Colonic mucosa (tissue), 4 donors: Measurements from ENCODE around the gene LRP1B. TPM values are rescaled to one million over a fixed set of nuclear protein-coding genes. Genes with fewer than 3 reads are reported as not detected.

Experiments used
- DNase-seq: peaks from one replicate; pipeline ENCODE4 v3.0.0-alpha.2; 2020
- H3K27ac ChIP-seq: fragments of 200-600 bp; one replicate; pipeline ENCODE4 v1.8.0; 2021
- H3K27me3 ChIP-seq: fragments of 200-600 bp; one replicate; pipeline ENCODE4 v1.8.0; 2021
- H3K36me3 ChIP-seq: fragments of 200-600 bp; one replicate; pipeline ENCODE4 v1.8.0; 2021
- H3K4me1 ChIP-seq: fragments of 200-600 bp; one replicate; pipeline ENCODE4 v1.8.0; 2021; ENCODE audit warnings: mild to moderate bottlenecking
- H3K4me3 ChIP-seq: fragments of 200-600 bp; one replicate; pipeline ENCODE4 v1.8.0; 2021
- H3K9ac ChIP-seq, 2 donors: one replicate each; pipeline ENCODE4 v1.7.0; 2013; ENCODE audit warnings: control low read depth in 2 of 2, low read depth in 2 of 2, low read length in 2 of 2
- H3K9me3 ChIP-seq: fragments of 200-600 bp; one replicate; pipeline ENCODE4 v1.8.0; 2021
- intact Hi-C: fragments of 100-400 bp; cut with DNase I; formaldehyde crosslinking; loops from one replicate; pipeline ENCODE4 v1.14.1; 2022
- total RNA-seq, 2 donors: library from RNA; stranded (reverse); fragmentation: NEBNext Ultra II Directional in 1 of 2; extraction: Animal tissue kit (Norgen Biotek cat#: 25700) in 1 of 2; gene quantifications; one replicate each; pipeline ENCODE4 v1.2.1, GENCODE V29; 2021
- TF ChIP-seq, protein P1 (sequence below): fragments of 200-600 bp; IDR thresholded peaks from one replicate; pipeline ENCODE4 v1.8.0; 2022; ENCODE audit warnings: antibody characterized with exemption, mild to moderate bottlenecking
- donor health status: healthy.
- donor health status: DM: no; HTN: no; CAD: no.
- donor health status: DM: no; HTN: no; CAD: no.

Gene LRP1B
- total RNA-seq, 2 donors from 2014 or later: 0.10 to 0.19 TPM

DNA sequence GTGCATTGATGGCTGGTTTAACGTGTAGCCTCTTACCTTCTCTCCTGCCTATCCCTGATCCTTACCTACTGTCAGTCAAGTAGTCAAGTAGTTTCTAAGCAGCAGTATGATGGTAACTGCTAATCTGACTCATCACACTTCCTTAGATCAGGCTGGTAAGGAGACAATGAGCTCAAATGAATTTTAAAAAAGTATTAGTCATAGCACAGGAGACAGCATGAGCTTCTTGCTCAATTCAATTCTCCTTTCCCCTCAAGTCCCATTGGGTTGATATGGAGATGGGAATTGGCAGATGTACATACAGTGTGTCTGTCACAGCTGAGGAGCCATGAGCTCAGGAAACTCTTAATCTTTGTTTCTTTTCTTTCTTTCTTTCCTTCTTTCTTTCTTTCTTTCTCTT, 799.7 kb downstream of the LRP1B start:
- no peaks in the 10 kb centered on the region for H3K4me1 ChIP-seq
- H3K27me3 ChIP-seq: no peaks in the 10 kb centered on the region
- no peaks in the 10 kb centered on the region for H3K9me3 ChIP-seq
- intact Hi-C loops: no loop called here
- no peaks in the 10 kb centered on the region for H3K36me3 ChIP-seq
- H3K27ac ChIP-seq: no peak overlapping the region
- TF ChIP-seq, protein P1, sequence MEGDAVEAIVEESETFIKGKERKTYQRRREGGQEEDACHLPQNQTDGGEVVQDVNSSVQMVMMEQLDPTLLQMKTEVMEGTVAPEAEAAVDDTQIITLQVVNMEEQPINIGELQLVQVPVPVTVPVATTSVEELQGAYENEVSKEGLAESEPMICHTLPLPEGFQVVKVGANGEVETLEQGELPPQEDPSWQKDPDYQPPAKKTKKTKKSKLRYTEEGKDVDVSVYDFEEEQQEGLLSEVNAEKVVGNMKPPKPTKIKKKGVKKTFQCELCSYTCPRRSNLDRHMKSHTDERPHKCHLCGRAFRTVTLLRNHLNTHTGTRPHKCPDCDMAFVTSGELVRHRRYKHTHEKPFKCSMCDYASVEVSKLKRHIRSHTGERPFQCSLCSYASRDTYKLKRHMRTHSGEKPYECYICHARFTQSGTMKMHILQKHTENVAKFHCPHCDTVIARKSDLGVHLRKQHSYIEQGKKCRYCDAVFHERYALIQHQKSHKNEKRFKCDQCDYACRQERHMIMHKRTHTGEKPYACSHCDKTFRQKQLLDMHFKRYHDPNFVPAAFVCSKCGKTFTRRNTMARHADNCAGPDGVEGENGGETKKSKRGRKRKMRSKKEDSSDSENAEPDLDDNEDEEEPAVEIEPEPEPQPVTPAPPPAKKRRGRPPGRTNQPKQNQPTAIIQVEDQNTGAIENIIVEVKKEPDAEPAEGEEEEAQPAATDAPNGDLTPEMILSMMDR: no peak
- no peak overlapping the region for H3K9ac ChIP-seq
- no peak for DNase-seq
- no peak overlapping the region for H3K4me3 ChIP-seq

DNA sequence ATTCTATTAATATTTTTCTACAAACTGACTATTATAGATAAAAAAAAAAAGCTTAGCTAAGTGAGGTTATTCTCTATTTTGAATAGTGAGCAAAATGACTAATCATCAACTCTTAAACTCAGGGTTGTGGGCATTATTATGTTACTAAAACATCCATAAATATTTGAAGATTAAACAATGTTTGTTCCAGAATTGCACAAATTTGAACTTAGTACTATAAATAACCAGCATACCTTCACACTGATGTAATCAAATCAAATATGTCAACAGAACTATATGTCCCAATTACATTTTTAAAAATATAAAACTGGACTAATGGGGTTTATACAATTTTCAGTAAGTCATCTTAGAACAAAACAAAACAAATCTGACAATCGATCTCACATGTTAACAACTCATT, 800.9 kb downstream of the LRP1B start:
- Histone ChIP-seq H3K9me3 (no peaks in the 10 kb centered on the region), H3K4me3 (no peak overlapping the region), H3K27ac (no peak overlapping the region), H3K4me1 (no peaks in the 10 kb centered on the region), H3K36me3 (no peaks in the 10 kb centered on the region), H3K9ac (no peak overlapping the region), H3K27me3 (no peaks in the 10 kb centered on the region)
- intact Hi-C loops: no loop called here
- TF ChIP-seq, protein P1: no peak
- DNase-seq: no peak

DNA sequence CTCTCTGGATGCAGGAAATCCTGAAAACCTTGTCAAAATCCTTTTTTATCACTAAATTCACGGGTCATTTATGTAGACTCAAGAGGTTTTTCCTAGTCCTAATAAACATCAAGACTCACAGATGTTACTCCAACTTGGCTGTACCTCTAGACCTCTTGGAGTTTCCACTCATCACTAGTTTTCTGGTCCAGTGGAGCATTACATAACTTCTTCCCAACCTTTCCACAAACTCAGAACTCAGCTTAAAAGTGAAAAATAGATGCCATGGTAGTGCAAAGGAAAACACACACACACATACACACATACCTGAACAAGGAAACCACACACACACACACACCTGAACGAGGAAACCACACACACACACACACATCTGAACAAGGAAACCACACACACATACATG, 807.2 kb downstream of the LRP1B start:
- no peak for DNase-seq
- no peaks in the 10 kb centered on the region for H3K36me3 ChIP-seq
- H3K9ac ChIP-seq: no peak overlapping the region
- H3K4me1 ChIP-seq: no peaks in the 10 kb centered on the region
- no peak overlapping the region for H3K27ac ChIP-seq
- H3K27me3 ChIP-seq: no peaks in the 10 kb centered on the region
- no peaks in the 10 kb centered on the region for H3K9me3 ChIP-seq
- intact Hi-C loops: no loop called here
- H3K4me3 ChIP-seq: no peak overlapping the region
- TF ChIP-seq, protein P1: no peak

DNA sequence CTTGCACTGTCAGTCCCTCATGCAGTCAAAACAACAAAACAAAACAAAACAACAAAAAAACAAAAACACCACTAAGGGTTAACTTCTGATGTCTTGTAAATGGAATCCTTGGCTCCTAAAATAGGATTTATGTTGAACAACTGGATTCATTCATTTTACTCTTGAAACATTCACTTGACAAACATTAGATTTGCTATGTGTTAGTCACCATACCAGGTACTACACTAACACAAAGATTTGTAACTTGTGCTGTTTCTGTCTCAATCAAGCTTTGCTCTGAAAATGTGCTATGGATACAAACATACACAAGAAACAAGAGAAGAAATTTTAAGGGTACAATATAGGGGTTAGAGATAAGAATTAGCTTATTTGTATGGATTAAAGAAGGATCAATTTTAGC, 812.8 kb downstream of the LRP1B start:
- no peak overlapping the region for H3K9ac ChIP-seq
- DNase-seq: no peak
- H3K4me1 ChIP-seq: no peaks in the 10 kb centered on the region
- TF ChIP-seq, protein P1: no peak
- H3K9me3 ChIP-seq: no peaks in the 10 kb centered on the region
- no peak overlapping the region for H3K27ac ChIP-seq
- H3K4me3 ChIP-seq: no peak overlapping the region
- intact Hi-C loops: no loop called here
- H3K36me3 ChIP-seq: no peaks in the 10 kb centered on the region
- H3K27me3 ChIP-seq: no peaks in the 10 kb centered on the region

DNA sequence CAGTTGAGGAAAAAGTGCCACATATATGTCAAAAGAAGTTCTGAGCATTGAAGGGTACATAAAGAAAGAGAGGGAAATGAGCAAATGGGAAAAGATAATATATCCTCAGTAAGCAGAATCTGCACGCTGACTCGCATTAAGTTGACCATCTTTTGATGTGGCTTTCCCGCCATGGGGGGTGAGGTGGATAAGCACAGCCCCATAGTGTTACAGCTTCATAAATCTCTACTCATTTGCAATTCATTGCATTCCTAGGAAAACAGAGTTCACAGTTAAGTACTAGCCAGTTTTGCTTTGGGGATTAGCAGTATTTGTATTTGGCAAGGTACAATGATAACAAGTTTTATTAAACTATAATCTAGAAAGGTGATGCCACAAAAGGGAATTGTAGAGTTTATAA, 814.2 kb downstream of the LRP1B start:
- H3K4me1 ChIP-seq: no peaks in the 10 kb centered on the region
- H3K9me3 ChIP-seq: no peaks in the 10 kb centered on the region
- H3K36me3 ChIP-seq: no peaks in the 10 kb centered on the region
- no peak for DNase-seq
- TF ChIP-seq, protein P1: no peak
- intact Hi-C loops: no loop called here
- no peak overlapping the region for H3K9ac ChIP-seq
- H3K27me3 ChIP-seq: no peaks in the 10 kb centered on the region
- no peak overlapping the region for H3K4me3 ChIP-seq
- no peak overlapping the region for H3K27ac ChIP-seq

DNA sequence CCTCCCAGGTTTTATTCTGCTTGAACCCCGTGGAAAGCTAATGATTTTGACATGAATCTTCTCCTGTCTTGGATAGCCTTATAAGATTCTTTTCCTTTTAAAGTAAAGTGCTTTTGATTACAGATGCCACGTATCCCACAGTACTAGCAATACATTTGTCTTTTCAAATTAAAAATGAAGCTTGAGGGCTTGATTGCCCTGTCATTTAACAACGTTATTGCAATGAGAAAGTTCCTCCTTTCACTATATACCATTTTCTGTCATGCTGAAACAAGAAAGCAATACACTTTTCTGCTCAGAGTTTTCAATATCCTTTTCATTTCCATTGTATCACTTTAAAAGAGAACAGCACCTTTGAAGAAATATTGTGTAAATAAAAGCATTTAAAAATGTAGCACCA, 814.7 kb downstream of the LRP1B start:
- Histone ChIP-seq H3K27me3 (no peaks in the 10 kb centered on the region), H3K36me3 (no peaks in the 10 kb centered on the region), H3K4me1 (no peaks in the 10 kb centered on the region), H3K4me3 (no peak overlapping the region), H3K9me3 (no peaks in the 10 kb centered on the region), H3K9ac (no peak overlapping the region), H3K27ac (no peak overlapping the region)
- TF ChIP-seq, protein P1: no peak
- no peak for DNase-seq
- intact Hi-C loops: no loop called here
